Stimulated activated CD4-positive, alpha-beta T cell treated with anti-CD3 and anti-CD28 coated beads, TNF-alpha, amount 100 ng/mL, for 4 hours (primary cell): ENCODE measurements around the gene TMEM203.

ENCODE experiments used
- DNase-seq, 3 experiments: peaks; one replicate each; pipeline ENCODE4 v3.0.0-alpha.2; 2020; ENCODE audit warnings: low read depth in 3 of 3

TMEM203 gene

GRCh38 chr9:137198051-137198901 is 7.2 kb downstream of the TMEM203 start:
- DNase-seq: no peak

- no peak for DNase-seq
Observed at GRCh38 chr9:137195525-137196220, 9.8 kb downstream of the TMEM203 start.

GRCh38 chr9:137194909-137195308 is 10.5 kb downstream of the TMEM203 start:
- no peak for DNase-seq

- no peak for DNase-seq
Observed at GRCh38 chr9:137194388-137194787, 11.1 kb downstream of the TMEM203 start.

GRCh38 chr9:137193771-137194170 is 11.7 kb downstream of the TMEM203 start:
- DNase-seq: no peak

GRCh38 chr9:137192859-137193258 is 12.6 kb downstream of the TMEM203 start:
- DNase-seq: no peak

GRCh38 chr9:137192448-137192780 is 13.0 kb downstream of the TMEM203 start:
- DNase-seq: no peak

- DNase-seq: no peak
Observed at GRCh38 chr9:137191691-137192447, 13.6 kb downstream of the TMEM203 start.

GRCh38 chr9:137191245-137191644 is 14.2 kb downstream of the TMEM203 start:
- no peak for DNase-seq

GRCh38 chr9:137190315-137190856 is 15.1 kb downstream of the TMEM203 start:
- no peak for DNase-seq

GRCh38 chr9:137189297-137190295 is 15.9 kb downstream of the TMEM203 start:
- DNase-seq: no peak

GRCh38 chr9:137188490-137189296 is 16.8 kb downstream of the TMEM203 start, which contains the start of the genes ANAPC2 and SSNA1:
Gene ANAPC2, minus strand, starts transcription at chr9:137188560. Its CDS starts 28 bp downstream, at chr9:137188532.
Gene SSNA1, plus strand, starts transcription at chr9:137188676. Its CDS starts 51 bp downstream, at chr9:137188727.
- DNase-seq: peak; percentile 84 to 87 (median 86)

GRCh38 chr9:137188086-137188489 is 17.4 kb downstream of the TMEM203 start:
- no peak for DNase-seq

GRCh38 chr9:137187386-137187785 is 18.1 kb downstream of the TMEM203 start:
- DNase-seq: no peak

GRCh38 chr9:137186385-137186784 is 19.1 kb downstream of the TMEM203 start:
- no peak for DNase-seq

- no peak for DNase-seq
Observed at GRCh38 chr9:137185921-137186320, 19.5 kb downstream of the TMEM203 start.

GRCh38 chr9:137184881-137185660 is 20.4 kb downstream of the TMEM203 start:
- no peak for DNase-seq

- no peak for DNase-seq
Observed at GRCh38 chr9:137183980-137184595, 21.4 kb downstream of the TMEM203 start.

- no peak for DNase-seq
Observed at GRCh38 chr9:137182836-137183235, 22.6 kb downstream of the TMEM203 start.
